HEK293 (cell line): ENCODE measurements around the gene TMEM120A.
"Not testable (repeated sequence)": the region's sequence is repeated elsewhere in the genome, so short reads cannot be mapped to it uniquely, and the experiment has no call there.

ENCODE experiments used
- CTCF ChIA-PET: fragments of 350-600 bp; formaldehyde crosslinking; extraction: SDS; loops from one replicate; lab custom pipeline; 2021; ENCODE audit warnings: antibody characterized with exemption; lab: Yijun Ruan, JAX
- POLR2A ChIA-PET: fragments of 300-600 bp; formaldehyde crosslinking; extraction: SDS; loops from one replicate; lab custom pipeline; 2020; ENCODE audit warnings: antibody characterized with exemption, inconsistent platforms; lab: Yijun Ruan, JAX
- H3K27ac ChIP-seq: fragments of 200-500 bp; sonication (Bioruptor generic); 2 replicates; pipeline ENCODE4 v1.5.1; 2014; ENCODE audit warnings: low read depth, low read length, control low read depth, inconsistent platforms; ENCODE audit errors: extremely low read depth
- H3K36me3 ChIP-seq, 2 experiments: fragments of 200-500 bp in 1 of 2; sonication (Bioruptor generic) in 1 of 2; 1 replicate in 1 of 2; 2 replicates in 1 of 2; pipeline ENCODE4 v1.5.1; 2014 to 2017; ENCODE audit warnings: inconsistent platforms in 2 of 2, low read length in 2 of 2; ENCODE audit not compliant: control insufficient read depth in 2 of 2, insufficient read depth in 1 of 2
- H3K4me1 ChIP-seq: fragments of 200-500 bp; sonication (Bioruptor generic); 2 replicates; pipeline ENCODE4 v1.5.1; 2014; ENCODE audit warnings: mild to moderate bottlenecking, low read length, inconsistent platforms; ENCODE audit not compliant: control insufficient read depth, insufficient read depth
- H3K4me3 ChIP-seq: 2 replicates; pipeline ENCODE4 v1.5.1; 2011; ENCODE audit warnings: low read depth, mild to moderate bottlenecking, control low read depth, low read length, moderate library complexity
- H3K9me3 ChIP-seq: fragments of 200-500 bp; sonication (Bioruptor generic); 2 replicates; pipeline ENCODE4 v1.5.1; 2014; ENCODE audit warnings: low read depth, low read length, inconsistent platforms; ENCODE audit not compliant: control insufficient read depth, insufficient read depth
- KLF1 ChIP-seq: fragments of 450-650 bp; formaldehyde crosslinking; IDR thresholded peaks from 2 replicates; pipeline ENCODE4 v1.5.1; 2016; ENCODE audit warnings: missing biosample characterization, missing genetic modification characterization
- PRDM10 ChIP-seq: fragments of 450-650 bp; formaldehyde crosslinking; IDR thresholded peaks from 2 replicates; pipeline ENCODE4 v1.5.1; 2016; ENCODE audit warnings: missing biosample characterization, missing genetic modification characterization
- SALL2 ChIP-seq: fragments of 450-650 bp; formaldehyde crosslinking; IDR thresholded peaks from 2 replicates; pipeline ENCODE4 v1.5.0; 2017; ENCODE audit warnings: missing biosample characterization, mild to moderate bottlenecking, missing genetic modification characterization, borderline replicate concordance
- ZBTB20 ChIP-seq: fragments of 450-650 bp; formaldehyde crosslinking; IDR thresholded peaks from 2 replicates; pipeline ENCODE4 v1.5.1; 2016; ENCODE audit warnings: missing biosample characterization, missing genetic modification characterization
- ZBTB7A ChIP-seq: fragments of 450-650 bp; formaldehyde crosslinking; IDR thresholded peaks from 2 replicates; pipeline ENCODE4 v1.5.1; 2016; ENCODE audit warnings: low read depth, missing biosample characterization, missing genetic modification characterization
- ZNF146 ChIP-seq: fragments of 450-650 bp; formaldehyde crosslinking; IDR thresholded peaks from 2 replicates; pipeline ENCODE4 v1.5.1; 2016; ENCODE audit warnings: missing biosample characterization, missing genetic modification characterization
- ZNF248 ChIP-seq: fragments of 450-650 bp; formaldehyde crosslinking; IDR thresholded peaks from 2 replicates; pipeline ENCODE4 v1.5.1; 2017; ENCODE audit warnings: missing biosample characterization, missing genetic modification characterization
- ZNF292 ChIP-seq: fragments of 450-650 bp; formaldehyde crosslinking; IDR thresholded peaks from 2 replicates; pipeline ENCODE4 v1.5.1; 2016; ENCODE audit warnings: low read depth, missing biosample characterization, missing genetic modification characterization, borderline replicate concordance
- ZNF48 ChIP-seq: fragments of 450-650 bp; formaldehyde crosslinking; IDR thresholded peaks from 2 replicates; pipeline ENCODE4 v1.5.1; 2016; ENCODE audit warnings: missing biosample characterization, missing genetic modification characterization
- ZNF513 ChIP-seq: fragments of 450-650 bp; IDR thresholded peaks from 2 replicates; pipeline ENCODE4 v1.5.1; 2018; ENCODE audit warnings: missing biosample characterization, missing genetic modification characterization
- ZNF548 ChIP-seq: fragments of 450-650 bp; formaldehyde crosslinking; IDR thresholded peaks from 2 replicates; pipeline ENCODE4 v1.5.1; 2016; ENCODE audit warnings: missing biosample characterization, missing genetic modification characterization
- ZNF555 ChIP-seq: fragments of 450-650 bp; formaldehyde crosslinking; conservative IDR thresholded peaks from 2 replicates; pipeline ENCODE4 v1.5.1; 2017; ENCODE audit warnings: missing biosample characterization, mild to moderate bottlenecking, missing genetic modification characterization, inconsistent platforms
- ZNF558 ChIP-seq: fragments of 450-650 bp; formaldehyde crosslinking; IDR thresholded peaks from 2 replicates; pipeline ENCODE4 v1.5.1; 2016; ENCODE audit warnings: missing biosample characterization, missing genetic modification characterization
- ZNF660 ChIP-seq: fragments of 450-650 bp; IDR thresholded peaks from 2 replicates; pipeline ENCODE4 v1.5.1; 2018; ENCODE audit warnings: missing biosample characterization, mild to moderate bottlenecking, missing genetic modification characterization
- ZSCAN5A ChIP-seq: fragments of 450-650 bp; formaldehyde crosslinking; IDR thresholded peaks from 2 replicates; pipeline ENCODE4 v1.5.1; 2016; ENCODE audit warnings: missing biosample characterization, missing genetic modification characterization

The TMEM120A gene

GRCh38 chr7:76018520-76018919 lies 24.1 kb upstream of the TMEM120A start:
- peaks cover 23 to 32% of the 10 kb centered on the region in 2 experiments; a peak in 2 of 3 replicates for H3K36me3 ChIP-seq
- POLR2A ChIA-PET: interaction anchor here (0.6 kb wide), 1 partner anchor 14 kb away, joined by 4 read pairs; no protein-coding TSS in a partner anchor
- not testable (repeated sequence) for H3K27ac ChIP-seq, H3K4me3 ChIP-seq, H3K9me3 ChIP-seq
- peak; percentile 68 for TF ChIP-seq ZNF146 (tag by site-specific recombination)
- TF ChIP-seq, all 188 proteins: peak for 1; not testable (repeated sequence) for 187
- CTCF ChIA-PET: interaction anchor here (0.6 to 4.7 kb wide), 4 partner anchors 28 to 460 kb away, joined by 3 to 86 read pairs (median 4); no protein-coding TSS in a partner anchor
- H3K4me1 ChIP-seq: not testable (repeated sequence)

GRCh38 chr7:76016191-76016947 lies 22.0 kb upstream of the TMEM120A start:
- Histone ChIP-seq H3K36me3 (peaks cover 18 to 24% of the 10 kb centered on the region in 2 experiments; a peak in 2 of 3 replicates), H3K4me3 (no peak overlapping the region), H3K9me3 (no peaks in the 10 kb centered on the region), H3K27ac (no peak overlapping the region), H3K4me1 (no peaks in the 10 kb centered on the region)
- POLR2A ChIA-PET: no interaction called here
- CTCF ChIA-PET: interaction anchor here (0.6 kb wide), 1 partner anchor 295 kb away, joined by 6 read pairs; no protein-coding TSS in a partner anchor
- TF ChIP-seq ZNF558 (tag by site-specific recombination) (no peak), ZNF248 (no peak), PRDM10 (tag by site-specific recombination) (no peak), ZNF292 (tag by site-specific recombination) (no peak), KLF1 (tag by site-specific recombination) (no peak), ZNF48 (tag by site-specific recombination) (no peak), ZNF513 (tag by site-specific recombination) (no peak), ZBTB7A (tag by site-specific recombination) (no peak), ZNF660 (tag by site-specific recombination) (no peak), ZNF555 (tag by site-specific recombination) (no peak), ZBTB20 (no peak), SALL2 (no peak), ZSCAN5A (no peak), ZNF548 (tag by site-specific recombination) (no peak)
